Medulla oblongata (tissue), 1 donor: Measurements from ENCODE around the gene WSCD1.

Experiments
- DNase-seq: peaks from one replicate; pipeline ENCODE4 v3.0.0-alpha.2; 2015; ENCODE audit errors: extremely low spot score

WSCD1 gene

GRCh38 chr17:6085812-6086211, 15.6 kb downstream of the WSCD1 start:
- DNase-seq, result no peak

GRCh38 chr17:6086603-6087400, 16.6 kb downstream of the WSCD1 start:
- no peak for DNase-seq

GRCh38 chr17:6088141-6088540, 18.0 kb downstream of the WSCD1 start:
- no peak for DNase-seq

DNA sequence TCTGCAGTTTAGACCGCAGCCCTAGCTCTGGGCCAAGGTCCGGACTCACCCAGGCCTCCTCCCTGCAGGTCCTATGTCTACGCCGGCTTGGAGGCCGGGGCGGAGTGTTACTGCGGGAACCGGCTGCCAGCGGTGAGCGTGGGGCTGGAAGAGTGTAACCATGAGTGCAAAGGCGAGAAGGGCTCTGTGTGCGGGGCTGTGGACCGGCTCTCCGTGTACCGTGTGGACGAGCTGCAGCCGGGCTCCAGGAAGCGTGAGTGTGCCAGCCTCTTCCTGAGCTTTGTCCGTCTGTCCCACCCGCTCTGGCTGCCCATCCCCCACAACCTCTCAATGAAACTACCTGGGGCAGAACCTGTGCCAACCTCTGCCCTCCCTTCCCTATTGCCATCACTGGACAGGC, 20.1 kb downstream of the WSCD1 start:
- DNase-seq, result no peak

- DNase-seq, result no peak
Measured at GRCh38 chr17:6092182-6092902, 22.2 kb downstream of the WSCD1 start.

DNA sequence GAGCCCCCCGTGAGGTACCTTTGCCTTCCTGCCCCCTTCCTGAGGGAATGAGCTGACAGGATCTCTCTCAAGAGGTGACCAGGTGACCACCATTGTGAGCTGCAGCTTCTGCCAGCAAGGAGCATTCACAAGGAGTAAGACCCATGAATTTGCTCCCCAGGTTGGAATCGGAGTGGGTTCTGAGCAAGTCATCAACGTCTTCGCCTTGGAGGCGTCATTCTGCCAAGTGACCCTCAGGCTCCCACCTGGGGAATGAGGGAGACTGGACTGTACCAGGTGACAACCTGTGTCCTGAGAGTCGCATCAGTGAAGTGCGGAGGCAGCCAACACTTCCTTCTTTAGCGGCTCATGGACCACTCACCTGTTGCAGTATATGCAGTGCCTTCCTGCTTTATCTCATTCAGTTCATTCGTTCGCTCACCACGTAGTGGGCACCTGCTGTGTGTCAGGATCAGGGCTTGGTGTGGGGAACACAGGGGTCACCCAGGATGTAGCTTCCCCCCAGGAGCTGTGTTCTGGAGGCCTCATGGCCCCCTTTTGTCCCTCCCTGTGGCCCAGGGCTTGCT, 22.8 kb downstream of the WSCD1 start:
- no peak for DNase-seq

DNA sequence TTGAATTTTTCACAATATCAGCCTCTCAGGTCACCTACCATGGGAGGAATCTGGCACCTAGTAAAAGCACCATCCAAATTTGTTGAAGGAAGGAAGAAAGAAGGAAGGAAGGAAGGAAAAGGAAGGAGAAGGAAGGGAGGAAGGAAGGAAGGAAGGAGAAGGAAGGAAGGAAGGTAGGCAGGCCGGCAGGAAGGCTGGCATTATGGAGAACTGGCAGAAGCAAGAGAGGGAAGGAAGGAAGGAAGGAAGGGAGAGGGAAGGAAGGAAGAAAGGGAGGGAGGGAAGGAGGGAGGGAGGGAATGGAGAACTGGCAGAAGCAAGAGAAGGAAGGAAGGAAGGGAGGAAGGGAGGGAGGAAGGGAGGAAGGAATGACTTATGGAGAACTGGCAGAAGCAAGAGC, 24.3 kb downstream of the WSCD1 start:
- no peak for DNase-seq

DNA sequence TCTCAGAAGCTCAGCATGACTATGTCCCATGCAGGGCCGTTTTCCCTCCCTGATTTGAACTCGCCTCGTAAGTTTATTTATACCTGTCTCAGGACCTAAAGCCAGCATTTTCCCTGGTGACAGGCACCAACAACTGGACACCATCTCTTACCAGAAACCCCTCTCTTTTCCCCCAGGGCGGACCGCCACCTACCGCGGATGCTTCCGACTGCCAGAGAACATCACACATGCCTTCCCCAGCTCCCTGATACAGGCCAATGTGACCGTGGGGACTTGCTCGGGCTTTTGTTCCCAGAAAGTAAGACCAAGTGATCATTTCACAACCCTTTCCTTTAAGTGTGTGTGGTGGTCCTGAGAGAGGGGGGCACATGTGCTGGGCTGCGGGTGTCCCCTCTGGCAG, 24.7 kb downstream of the WSCD1 start:
- no peak for DNase-seq

DNA sequence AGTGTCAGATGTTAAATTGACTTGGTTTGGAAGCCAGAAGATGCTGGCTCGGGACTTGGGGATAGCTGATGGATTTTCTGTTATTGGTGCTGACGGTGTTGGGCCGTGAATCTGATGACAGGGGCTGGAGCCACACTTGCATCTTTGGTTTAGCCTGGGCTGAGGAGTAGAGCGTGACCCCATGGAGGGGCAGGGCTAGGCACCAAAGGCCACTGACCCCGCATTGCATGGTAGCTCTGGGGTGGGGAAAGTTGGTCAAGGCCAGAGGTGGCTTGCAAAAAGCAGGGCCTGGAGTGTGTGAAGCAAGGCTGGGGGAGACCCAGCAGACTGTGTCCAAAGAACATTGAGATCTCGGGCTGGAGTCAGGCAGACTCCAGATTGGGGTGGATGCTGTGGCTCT, 25.3 kb downstream of the WSCD1 start:
- DNase-seq, result no peak

DNA sequence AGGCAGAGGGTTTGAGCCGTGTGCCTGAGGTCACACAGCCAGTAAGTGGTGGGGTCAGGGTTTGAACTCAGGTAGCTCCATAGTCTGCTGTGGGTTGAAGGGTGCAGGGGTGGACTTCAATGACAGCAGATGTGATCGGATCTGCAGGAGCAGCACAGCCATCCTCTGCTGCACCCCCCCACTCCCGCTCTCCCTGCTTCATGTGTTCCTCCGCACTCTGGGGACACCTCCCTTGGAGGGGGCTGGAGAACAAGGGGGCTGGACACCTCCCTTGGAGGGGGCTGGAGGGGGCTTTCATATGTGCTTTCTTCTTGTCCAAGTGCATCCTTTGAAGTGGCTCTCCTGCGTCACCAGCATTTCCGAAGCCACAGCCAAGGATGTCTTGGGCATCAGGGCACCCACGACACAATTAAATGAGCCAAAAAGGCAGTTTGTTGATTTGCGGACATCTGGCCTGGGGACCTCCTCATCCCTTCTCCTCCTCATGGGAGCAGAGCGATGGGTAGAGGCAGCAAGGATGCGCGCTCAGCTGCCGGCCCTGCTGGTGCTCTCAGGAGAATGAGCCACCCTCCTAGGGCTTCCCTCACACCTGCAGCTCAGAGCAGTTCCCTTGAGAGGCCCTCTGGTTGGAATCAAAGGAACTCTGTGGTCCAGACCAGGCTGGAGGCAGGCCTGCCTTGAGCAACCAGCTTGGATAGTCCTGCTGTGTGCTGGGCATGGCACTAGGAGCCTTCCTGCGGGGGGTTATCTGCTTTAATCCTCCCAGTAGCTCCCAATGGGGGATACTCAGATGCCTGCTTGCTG, 26.2 kb downstream of the WSCD1 start:
- DNase-seq, result no peak

DNA sequence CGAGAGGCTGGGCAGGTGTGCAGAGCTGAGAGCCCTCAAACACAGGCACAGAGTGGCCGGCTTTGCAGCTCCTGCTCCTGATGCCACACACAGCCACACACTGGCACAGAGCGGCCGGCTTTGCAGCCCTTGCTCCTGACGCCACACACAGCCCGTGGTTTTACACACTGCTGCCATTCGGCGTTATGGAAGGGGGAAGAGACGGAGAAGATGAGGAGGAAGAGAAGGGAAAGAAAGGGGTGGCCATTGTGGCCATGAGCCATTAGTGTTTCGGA, 26.8 kb downstream of the WSCD1 start:
- no peak for DNase-seq

DNA sequence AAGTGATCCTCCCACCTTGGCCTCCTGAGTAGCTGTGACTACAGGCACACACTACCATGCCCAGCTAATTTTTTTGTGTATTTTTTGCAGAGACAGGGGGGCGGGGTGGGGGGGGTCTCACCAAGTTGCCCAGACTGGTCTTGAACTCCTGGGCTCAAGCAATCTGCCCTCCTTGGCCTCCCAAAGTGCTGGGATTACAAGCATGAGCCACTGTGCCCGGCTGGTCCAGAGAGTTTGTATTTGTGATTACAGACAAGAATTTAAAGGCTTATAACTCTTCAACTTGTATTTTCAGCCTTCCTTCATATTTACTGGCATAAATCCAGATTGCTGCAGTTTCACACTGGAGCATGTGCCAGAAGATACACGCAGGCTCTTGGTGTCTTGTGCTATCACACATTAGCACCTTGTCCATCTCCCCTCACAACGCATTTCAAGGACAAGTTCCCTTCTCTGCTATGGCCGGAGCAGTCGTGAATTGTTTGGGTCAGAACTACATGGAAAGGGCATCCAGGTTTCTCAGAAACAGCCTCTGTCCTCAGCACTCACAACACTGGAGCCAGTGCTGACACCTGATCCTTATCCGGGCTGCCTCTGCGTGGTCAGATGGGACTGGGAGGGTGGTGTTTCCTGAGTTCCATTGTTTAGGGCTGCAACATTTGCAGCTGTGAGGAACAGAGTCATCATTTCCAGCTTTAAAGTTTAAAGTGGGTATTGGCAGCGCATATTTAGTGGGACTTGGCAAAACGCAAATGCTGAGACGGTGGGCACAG, 28.1 kb downstream of the WSCD1 start:
- DNase-seq, result no peak

DNA sequence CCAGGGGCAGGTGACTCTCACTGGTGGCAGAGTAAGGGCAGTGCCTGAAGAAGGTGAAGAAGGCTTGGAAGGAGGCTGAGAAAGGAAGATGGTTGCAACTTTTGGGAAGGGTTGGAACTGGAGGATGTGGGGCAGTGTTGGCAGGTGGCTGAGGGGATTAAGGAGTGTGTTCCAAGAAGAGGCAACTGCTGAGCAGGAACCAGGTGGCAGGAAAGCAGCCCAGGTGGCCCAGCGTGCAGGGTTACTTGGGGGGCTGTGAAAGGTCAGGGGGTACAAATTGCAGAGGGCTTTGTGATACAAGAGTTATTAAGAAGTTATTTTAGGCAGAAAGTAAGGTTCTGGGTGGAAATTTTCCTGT, 28.6 kb downstream of the WSCD1 start:
- no peak for DNase-seq

DNA sequence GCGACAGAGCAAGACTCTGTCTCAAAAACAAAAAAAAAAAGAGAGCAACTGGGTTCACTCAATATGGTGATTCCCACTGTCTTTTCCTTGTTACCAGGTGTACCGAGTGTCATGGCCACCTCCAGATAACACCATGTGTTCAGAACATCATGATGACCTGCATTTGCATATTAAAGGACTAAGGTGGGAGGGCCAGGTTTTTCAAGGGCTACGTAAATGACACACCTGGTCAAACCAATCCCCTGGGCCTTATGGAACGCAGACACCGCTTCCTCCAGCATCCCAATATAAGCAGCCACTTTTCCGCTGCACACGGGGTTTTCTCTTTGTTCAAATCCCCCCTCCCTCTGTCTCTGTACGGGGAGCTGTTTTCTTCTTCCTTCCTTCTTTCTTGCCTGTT, 29.3 kb downstream of the WSCD1 start:
- no peak for DNase-seq

- DNase-seq, result no peak
Measured at GRCh38 chr17:6100146-6100545, 30.0 kb downstream of the WSCD1 start.

DNA sequence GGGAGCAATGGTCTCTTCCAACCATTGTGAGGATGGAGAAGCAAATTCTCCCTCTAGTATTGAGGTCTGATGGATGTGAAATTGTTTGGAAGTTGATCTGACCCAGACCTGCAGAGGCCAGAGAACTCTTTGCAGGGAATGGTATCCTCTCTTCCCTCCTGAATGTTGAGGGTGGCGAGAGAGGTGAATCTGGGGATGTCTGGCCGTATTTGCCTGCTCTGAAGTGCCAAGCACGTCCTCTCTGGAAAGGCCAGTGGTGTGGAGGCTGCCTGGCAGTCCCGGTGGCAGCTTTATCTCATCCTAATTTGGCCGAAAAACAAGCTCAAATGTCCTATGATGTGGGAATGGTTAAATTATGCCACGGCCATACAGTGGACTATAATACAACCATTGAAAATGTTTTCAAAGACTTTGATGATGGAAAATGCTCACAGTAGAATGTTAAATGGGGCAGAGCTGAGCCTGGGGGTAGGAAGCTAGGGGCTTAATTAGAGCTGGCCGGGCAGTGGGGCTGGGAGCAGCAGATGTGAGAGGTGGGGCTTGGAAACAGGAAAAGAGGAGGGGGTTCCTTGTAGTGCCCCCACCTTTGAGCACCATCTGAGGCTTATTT, 30.8 kb downstream of the WSCD1 start:
- DNase-seq, result no peak

DNA sequence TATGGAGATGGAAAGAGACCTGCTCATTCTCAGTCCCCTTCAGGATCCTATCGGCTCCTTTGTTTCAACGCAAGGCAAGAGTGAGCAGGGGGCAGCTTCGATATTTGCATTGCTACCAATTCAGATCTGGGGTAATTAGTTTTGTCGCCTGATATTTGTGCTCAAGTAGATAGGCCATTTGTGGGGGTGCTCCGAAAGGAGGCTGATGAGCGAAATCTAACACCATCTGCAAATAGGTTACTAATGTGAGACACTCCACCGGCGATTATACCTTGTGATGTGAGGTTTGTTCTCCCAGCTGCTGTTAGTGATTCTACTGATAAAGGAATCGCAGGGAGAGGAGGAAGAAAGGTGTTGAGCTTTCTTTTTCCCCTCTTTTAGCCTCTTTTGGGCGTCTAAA, 31.5 kb downstream of the WSCD1 start:
- DNase-seq, result no peak

- no peak for DNase-seq
Measured at GRCh38 chr17:6102615-6103014, 32.4 kb downstream of the WSCD1 start.

DNA sequence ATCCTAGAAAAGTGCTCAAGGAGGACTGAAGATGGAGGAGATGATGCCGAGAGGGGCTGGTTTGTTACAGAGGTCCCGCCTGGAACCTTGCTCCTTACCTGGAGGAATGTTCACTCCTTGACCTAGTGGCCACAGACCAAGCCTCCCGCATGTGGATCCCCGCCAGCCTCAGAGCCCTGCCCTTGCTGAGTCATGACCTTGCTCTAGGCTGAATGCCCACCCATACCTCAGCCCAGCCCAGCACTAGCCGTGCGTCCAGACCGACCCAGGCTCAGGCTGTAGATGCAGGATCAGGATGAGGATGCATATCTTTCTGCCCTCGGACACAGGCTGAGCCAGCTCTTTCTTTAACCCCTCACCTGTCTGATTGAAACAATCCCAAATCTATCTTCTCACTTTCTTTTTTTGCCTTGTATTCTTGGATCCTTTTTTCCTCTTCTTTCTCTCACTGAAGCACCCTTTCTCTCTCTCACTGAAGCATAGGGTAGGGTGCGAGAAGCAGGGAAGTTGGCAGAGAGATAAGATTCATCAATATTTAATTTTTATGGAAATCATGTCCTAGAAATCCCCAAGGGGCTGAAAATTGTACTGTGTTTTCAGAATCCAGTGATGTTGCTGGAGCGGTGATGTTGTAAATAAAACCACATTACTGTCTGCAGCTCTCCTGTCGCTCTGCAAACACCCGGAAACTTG, 34.9 kb downstream of the WSCD1 start:
- no peak for DNase-seq

- no peak for DNase-seq
Measured at GRCh38 chr17:6105649-6106007, 35.4 kb downstream of the WSCD1 start.

DNA sequence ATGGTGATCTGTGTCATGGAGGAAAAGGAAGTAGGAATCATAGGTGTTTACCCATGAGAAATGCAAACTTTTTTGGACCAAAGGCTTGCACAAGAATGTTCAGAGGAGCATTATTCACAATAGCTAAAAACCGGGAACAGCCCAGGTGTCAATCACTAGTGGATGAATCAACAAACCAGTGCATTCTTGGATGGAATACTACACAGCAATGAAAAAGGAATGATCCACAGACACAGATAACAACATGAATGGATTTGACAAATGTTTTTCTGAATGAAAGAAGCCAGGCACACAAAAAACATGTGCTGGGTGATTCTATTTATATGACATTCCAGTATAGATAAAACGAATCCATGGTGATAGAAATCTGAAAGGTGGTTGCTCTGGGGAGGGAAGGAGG, 36.0 kb downstream of the WSCD1 start:
- no peak for DNase-seq
